Amniotic epithelial cell (primary cell): Measurements from ENCODE around the gene MOB3B.
"Not testable (repeated sequence)": the region's sequence is repeated elsewhere in the genome, so short reads cannot be mapped to it uniquely, and the experiment has no call there.

Experiments used
- DNase-seq: peaks from one replicate; pipeline ENCODE4 v3.0.0-alpha.2; 2010; ENCODE audit warnings: low read depth

The MOB3B gene

DNA sequence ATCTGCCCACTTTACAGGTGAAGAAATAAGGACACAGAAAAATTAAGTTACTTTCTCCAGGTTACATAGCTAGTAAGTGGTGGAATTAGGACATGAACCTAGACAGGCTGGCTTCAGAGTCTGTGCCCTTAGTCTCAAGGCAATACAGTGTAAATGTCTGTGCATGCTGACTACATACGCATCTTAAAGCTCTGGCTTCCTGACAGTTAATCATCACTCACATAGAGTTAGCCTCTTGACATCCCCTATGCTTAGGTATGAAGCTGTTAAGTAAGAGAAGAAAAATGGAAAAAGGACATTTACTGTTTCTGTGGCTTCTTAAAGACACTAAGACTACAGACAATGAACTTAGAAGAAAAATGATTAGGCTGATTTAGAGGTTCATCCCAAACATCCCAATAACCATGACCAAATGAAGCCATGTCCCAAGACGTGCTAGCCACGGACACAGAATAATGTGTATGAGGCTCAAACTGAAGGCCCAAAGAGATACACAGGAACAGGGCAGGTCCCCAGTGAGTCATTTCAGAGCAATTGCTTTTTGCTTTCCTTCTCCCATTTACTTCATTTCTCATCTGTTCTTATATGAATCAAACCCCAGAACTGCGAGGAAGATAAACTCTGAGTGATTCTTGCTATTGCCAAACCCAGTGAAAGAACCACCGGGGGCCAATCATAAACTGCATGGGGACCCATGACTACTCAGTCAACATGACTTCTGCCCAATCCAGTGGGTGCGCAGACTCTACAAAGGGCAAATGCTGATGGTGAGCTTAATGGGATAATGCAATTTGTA is 105.5 kb downstream of the MOB3B start:
- peak; percentile 51 for DNase-seq

DNA sequence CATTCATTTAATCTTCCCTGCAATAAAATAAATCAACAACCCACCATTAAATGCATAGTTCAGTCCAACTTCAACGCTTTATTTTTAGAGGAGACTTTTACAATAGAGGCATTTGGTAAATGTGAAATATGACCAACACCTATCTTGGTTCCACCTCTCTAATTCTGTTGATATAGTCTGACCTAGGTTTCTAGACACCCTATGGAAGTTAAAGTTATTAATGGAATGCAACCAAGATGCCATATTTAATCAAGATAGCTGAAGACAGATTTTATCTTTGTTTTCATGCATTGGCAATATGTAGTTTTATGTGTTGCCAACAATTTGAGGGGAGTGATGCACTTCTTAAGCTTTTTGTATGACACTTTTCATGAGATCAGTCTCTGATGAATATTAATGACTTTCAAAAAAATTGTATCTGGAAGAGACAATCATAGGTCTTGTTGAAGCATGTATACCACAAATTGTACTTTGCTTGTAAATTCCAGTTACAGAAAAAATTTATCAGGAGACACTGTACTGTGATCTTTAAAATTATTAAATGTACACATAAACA is 107.3 kb downstream of the MOB3B start:
- no peak for DNase-seq

DNA sequence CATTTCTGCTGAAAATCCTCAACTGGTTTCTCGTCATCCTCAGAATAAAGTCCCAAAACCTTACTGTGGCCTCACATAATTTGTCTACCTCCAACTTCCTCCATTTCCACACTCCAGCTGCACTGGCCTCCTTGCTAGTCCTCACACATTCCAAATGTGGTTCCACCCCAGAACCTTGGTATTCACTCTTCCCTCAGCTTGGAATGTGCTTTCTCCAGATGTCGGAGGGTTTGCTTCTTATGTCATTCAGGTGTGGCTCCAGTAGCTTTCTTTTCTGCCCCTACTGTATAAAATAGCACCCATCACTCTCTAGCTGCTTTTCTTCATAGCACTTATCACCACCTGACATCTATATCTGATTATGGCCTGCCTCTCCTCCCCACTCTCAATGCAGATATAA is 108.0 kb downstream of the MOB3B start:
- no peak for DNase-seq

DNA sequence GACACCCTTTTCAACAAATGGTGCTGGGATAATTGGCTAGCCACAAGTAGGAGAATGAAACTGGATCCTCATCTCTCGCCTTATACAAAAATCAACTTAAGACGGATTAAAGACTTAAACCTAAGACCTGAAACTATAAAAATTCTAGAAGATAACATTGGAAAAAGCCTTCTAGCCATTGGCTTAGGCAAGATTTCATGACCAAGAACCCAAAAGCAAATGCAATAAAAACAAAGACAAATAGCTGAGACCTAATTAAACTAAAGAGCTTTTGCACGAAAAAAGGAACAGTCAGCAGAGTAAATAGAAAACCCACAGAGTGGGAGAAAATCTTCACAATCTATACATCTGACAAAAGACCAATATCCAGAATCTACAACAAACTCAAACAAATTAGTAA is 110.1 kb downstream of the MOB3B start:
- DNase-seq, result not testable (repeated sequence)

DNA sequence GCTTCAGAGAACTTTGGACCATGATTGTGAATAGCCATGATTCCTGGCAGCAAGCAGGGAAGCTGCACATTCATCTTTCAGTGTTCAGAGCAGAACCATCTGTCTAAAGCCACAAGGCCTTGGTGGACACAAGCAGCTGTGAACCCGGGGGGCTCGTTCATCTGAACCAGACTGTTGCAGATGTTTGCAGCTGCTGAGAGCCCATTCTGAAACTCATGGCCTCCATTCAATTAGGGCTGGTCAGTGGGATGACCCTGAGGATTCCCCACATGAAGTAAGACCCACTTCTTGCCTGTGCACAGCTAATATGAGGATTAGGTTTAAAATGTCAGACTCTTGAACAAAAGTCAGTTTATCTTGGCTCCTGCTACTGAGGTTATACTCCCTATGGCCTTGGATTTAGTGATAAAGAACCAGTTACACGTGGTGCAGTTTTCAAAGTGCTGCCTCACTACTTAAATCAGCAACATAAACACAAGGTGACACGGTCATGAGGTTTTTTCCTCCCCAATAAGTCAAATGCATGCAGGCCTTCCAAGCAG is 115.3 kb downstream of the MOB3B start:
- peak; percentile 20 for DNase-seq

DNA sequence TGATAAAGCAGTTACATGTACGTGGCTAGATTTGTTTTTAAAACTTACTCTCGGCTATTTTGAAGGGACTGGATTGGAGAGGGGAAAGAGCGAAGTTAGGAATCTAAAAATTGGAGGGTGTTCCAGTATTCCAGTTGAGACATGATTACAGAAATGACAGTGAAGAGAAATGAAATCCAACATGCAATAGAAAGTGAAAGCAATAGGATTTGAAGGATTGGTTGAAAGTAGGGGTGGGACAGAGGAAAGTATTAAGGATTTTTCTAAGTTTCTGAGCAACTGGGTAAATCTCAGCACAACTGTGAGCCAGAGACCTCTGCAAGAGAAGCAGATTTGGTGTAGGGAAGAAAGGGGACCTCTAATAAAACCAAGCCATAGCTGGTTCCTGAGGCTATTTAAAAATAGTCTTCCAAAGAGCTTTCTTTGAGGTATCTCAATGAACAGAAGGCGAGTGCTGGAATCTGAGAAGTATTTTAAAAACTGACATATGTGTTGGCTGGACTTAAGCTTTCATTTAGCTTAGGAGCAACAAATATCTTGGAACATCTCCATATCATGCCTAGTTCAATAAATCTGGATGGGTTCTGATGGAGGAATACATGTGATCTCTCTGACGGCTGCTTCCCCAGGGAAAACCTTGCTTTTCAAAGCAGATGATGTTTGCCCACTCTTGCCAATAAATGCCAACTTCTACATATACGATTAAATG is 115.9 kb downstream of the MOB3B start:
- DNase-seq, result no peak

DNA sequence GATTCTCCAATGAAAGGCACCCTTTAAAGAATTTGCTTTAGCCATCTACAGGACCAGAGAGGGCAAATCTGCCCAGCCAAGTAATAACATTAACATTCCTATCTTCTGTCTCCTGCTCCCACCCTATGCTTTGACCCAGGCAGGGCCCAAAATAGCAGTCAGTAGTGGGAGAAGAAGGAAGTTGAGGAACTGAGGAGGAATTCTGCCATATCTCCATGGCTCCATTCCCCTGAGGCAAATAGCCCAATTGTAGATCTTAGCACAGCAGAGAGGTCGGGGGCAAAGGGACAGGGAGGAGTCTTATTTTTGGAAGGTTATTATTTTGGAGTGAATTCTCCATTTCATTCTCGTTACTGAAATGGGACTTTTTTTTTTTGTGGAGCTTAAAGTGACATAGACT is 116.7 kb downstream of the MOB3B start:
- no peak for DNase-seq

DNA sequence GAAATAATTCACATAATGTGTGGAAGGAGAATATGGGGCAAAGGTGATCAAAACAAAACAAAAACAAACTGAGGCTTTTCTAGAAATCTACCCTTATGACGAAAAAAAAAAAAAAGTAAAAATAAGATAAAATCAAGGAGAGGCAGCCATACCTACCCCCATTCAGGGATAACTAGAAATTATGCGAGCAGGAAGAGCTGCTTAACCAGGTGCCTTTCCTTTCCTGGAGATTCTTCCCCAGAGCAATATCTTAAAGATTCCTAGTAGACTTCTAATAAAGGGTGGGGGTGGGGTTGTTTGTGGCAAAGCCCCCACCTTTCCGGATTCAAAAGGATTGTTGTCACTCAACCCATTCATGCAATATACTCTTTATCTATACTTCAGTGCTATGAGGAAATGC is 117.5 kb downstream of the MOB3B start:
- DNase-seq, result no peak

DNA sequence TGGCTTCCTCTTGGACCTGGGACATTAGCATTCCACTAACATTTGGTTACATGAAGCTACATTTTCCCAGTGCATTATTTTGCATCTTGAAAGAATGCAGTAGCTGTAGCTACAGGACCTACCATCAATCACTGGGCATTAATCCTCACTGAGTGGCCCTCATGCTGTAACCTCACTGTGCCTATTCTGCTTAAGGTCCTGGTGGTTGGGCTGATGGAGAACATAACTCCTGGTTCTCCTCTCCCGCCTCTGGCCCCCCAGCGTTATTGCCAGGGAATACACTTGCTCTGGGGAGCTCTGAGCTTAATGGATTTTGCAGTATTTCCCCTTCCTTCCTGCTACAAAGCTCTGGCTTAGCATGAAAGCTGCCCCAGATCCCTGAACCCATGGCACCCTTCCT is 121.1 kb downstream of the MOB3B start:
- peak; percentile 24 for DNase-seq

DNA sequence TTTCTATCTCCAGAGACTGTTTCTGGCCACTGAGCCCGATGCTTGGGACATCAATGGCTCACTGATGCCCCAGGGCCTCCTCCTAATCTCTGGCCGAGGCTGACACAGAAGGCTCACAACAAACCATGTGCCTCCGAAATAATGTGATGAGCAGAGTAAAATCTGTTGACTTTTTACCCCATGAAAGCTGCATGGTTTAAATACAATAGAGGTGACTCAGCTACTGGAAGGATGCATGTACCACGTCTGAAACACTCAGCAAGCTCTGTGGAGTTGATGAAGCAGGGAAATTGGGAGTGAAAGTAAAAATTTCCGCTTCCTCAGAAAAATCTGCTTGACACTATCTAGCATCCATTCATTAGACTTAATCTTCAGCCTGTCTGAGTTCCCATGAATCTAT is 121.6 kb downstream of the MOB3B start:
- peak; percentile 69 for DNase-seq

DNA sequence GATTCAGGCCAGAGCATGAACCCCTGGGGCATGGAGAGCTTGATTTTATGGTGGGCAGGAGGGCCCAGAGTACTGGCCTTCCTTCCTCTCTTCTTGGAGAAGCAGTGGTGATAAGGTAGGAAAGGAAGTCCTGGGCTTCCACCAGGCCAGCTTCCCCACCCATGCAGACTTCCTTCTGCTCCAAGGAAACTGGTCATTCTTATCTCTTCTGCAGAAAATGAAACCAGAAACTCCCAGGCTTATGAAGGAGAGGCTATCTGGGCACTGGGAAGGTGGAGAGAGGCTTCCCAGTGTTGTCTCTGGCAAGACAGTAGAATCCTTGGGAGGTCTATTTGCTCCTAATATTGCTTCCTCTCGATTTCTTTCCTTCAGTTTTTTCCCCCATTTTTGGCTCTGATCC is 122.1 kb downstream of the MOB3B start:
- DNase-seq, result no peak

DNA sequence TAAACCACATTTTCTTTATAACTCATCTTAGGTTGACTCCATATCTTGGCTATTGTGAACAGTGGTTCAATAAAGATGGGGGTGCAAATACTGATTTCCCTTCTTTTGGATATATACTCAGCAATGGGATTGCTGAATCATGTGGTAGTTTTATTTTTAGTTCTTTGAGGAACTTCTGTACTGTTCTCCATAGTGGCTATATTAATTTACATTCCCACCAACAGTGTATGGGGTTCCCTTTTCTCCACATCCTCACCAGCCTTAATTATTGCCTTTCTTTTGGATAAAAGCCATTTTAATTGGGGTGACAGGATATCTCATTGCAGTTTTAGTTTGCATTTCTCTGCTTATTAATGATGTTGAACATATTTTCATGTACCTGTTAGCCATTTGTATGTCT is 125.0 kb downstream of the MOB3B start:
- no peak for DNase-seq

DNA sequence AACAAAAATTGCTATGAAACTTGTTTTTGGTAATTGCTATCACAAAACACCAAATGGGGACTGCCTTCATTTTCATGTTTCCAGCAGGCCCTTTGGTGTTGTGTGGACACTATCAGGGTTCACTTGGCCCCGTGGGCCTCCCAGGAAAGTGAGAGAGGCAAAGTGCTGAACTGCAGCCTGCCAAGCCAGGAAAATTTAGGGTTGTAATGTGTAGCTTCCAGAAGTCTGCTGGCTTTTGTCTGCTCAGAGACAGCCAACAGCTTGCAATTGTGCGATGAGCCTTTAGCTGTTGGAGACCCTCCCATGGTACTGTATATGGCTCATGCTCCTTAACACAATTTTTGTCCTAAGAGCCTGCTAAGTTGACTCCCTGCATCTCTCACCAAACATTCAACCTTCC is 127.0 kb downstream of the MOB3B start:
- no peak for DNase-seq

DNA sequence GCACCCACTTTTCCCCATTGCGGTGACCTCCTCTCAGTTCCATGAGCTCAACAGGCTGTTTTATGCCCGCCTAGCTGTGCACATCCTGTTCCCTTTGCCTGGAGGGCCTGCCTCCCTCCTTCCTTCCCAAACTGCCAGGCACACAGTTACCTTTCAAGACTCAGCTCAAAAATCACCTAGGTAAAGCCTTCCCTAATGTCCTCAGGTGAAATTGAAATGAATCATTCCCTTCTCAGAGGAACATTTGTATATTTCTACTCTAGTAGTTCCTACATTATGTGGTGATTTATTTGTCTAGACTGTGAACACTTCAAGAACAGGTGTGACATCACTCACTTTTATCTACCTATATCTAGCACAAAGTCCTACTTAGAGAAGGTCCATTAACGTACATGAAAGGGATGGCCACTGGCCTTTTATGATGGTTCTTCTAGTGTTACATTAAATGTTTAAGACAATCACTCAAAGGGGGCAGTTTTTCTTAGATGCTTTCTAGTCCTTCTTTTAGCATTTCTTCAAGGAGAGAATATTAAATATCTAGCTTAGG is 129.2 kb downstream of the MOB3B start:
- no peak for DNase-seq

DNA sequence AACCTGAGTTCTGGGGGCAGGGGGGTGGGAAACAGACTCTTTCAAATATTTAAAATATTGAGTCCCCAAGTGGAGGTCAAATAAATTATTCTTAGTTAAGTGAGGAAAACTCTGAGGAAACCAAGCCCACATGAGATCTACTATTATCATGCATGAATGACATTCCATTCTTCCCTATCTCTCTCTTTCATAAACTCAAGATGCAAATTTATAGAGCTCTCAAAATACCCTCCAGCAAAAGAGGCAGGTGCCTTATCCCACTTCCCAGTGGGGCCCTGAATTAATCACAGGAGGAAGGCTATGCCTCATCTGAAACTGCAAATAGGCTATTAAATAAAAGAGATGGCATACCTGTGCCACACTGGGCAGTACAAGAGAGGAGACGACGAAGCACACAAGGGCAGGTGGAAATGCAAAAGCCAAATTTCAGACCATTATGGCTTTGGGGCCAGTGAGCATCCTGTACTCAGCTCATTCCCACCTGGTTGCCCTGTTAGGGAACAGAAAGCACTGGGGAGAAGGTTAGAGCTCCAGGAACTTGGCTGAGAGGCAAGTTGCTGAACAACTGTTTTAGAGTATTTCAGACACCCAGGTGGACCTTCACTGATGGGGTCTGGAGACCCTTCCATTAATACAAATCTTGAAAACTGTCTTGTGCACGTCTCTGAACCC is 130.5 kb downstream of the MOB3B start:
- no peak for DNase-seq

DNA sequence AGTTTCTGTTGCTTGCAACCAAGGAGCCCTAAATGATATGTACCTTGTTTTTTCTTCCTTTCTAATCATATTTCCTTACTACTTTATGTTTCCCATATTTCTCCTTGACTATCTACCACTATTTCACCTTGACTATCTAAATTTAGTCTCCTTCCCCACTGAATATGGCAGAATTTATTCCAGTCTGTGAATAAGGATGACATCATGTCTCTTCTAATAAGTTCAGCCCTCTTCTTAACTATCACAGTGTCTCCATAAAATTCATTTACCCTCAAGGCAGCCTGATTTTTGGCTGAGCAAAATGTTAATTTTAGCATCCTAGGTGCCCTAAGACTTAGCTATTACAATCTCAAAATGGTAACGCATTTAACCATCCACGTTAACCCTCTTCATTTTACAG is 133.1 kb downstream of the MOB3B start:
- DNase-seq, result no peak

DNA sequence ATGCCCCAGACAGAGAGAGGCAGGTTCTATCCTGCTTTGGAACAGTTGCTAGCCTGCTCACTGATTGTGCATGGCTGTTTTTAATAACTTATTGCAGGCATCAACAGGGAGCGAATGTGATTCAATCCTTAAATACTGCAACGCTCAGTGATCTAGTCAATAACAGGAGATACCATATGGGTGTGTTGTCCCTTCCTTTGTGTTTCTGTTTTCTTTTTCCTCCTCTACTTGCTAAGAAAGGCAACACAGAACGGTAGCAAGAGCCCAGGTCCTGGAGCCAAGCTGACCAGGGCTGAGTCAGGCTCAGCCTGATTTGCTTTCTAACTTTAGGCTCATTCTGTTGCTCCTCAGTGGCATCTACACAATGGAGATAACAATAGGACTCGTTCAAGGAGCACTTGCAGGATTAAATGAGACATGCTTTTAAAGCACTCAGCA is 134.1 kb downstream of the MOB3B start:
- DNase-seq, result no peak

DNA sequence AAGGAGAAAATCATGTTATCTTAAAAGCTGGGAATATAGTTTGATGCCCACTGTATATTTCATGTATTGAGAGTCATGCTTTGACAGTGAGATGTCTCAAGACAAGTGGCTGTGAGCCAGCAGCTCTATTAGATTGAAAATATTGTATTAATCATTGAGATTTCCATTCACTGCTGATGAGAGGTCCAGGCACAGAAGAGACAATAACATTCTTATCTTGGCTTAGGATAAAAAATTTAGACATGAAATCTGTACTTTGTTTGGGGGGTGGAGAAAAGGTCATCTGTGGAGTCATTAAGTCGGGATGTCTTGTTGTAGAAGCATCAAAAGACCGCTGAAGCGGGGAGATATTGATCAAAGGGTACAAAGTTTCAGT is 134.8 kb downstream of the MOB3B start:
- no peak for DNase-seq

DNA sequence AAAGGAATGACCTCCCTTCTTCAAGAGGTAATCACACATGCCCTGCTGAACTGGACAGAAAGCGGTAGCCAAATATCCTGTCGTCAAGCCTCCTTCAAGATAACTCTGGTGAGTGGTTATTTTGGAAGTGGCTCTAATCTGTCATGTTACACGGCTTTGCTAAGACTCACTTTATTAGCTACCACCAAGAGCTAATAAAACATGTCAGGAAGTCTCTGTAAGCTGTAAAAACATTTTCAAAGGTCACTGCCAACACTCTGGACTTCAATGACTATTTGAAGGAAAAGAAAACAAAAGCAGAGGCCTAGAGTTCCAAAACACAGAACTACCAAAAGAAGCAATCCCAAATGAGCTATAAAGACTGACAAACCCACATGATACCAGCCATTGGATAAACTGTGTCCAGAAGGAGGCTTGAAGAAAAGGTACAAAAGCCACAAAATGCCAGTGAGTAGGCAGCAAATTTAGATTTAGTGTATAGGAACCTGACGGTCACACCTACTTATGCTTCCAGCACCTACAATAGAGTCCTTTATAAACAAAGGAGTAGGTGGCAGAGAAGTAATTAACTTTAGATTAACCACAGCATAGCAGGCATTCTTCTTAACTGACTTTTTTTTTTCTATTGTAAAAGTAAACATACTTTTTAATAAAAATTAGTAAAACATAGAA is 135.3 kb downstream of the MOB3B start:
- no peak for DNase-seq

DNA sequence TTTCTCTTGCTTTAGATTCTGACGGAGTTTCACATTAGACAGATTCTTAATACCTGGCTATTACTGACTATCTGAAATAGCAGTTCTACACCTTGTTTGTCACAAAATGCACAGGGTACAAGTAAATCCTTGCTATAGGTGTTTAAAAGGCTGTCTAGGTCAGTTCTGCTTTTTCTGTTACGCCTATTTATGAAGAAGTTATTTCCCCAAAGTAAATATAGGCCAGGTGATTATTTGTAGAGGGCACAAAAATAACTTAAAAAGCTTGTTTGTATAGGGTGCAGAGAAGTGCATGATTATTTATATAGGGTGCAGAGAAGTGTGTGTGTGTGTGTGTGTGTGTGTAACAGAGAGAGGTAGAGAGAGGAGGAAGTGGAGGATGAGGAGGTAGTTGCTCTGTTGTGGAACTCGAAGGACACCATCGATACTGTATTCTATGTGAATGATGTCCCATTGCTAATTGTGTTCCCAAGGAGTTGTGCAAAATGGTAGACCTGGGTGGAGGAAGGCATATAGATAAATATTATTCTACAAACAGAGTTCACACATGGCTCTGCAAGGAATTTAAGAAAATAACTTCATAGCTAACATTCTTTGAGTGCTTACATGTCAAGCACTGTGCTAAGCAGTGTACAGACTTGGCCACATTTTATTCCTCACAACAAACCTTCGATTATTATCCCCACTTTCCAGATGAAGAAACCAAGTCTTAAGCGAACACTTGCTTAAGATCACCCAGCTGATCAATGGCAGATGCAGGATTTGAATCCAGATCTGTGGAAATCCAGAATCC is 136.4 kb downstream of the MOB3B start:
- DNase-seq, result no peak

DNA sequence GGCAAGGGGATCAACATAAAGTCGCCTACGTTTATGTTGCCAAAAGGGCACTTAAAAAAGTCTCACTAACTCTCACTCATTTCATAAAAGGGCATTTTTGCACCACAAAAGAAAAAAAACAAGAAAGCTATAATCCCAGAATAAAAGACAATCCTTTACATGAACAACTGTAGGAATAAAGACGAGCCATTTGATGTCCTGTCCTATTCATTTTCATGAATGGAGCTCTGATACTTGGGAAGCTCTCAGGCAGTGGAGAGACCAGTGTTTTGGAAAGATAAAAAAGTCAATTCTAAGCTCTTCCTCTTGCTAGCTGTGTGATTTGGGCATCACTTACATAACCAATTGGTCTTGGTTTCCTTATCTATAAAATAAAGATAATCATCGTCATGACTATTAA is 137.2 kb downstream of the MOB3B start:
- no peak for DNase-seq
